Stimulated activated CD8-positive, alpha-beta memory T cell treated with anti-CD3 and anti-CD28 coated beads, Interleukin-4, amount 100 ng/mL, for 4 hours (primary cell): ENCODE measurements around the gene ADORA1.

Experiments
- DNase-seq, 2 donors: peaks; one replicate each; pipeline ENCODE4 v3.0.0-alpha.2; 2020; ENCODE audit warnings: low read depth in 2 of 2, low spot score in 1 of 2

Gene ADORA1

DNA sequence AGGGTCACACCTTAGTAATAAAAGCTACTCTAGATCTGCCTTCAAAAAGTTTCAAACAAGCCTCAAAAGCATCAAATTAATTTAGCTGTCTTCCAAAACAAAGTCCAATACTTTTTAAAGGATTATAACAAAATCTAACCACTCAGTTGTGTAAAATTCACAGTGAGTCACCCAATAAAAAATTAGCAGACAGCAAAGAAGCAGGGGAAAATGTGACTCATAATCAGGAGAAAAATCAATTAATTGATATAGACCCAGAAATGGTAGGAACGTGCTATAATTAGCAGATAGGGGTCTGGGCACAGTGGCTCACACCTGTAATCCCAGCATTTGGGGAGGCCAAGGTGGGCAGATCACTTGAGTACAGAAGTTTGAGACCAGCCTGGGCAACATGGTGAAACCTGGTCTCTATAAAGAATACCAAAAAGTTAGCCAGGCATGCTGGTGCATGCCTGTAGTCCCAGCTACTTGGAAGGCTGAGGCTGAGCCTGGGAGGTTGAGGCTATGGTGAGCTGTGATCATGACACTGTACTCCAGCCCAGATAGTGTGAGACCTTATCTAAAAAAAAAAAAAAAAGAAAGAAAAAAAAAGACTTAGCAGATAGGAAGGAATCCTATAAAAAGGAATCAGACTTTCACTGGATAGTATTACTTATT lies 33.6 kb upstream of the ADORA1 start:
- no peak for DNase-seq

DNA sequence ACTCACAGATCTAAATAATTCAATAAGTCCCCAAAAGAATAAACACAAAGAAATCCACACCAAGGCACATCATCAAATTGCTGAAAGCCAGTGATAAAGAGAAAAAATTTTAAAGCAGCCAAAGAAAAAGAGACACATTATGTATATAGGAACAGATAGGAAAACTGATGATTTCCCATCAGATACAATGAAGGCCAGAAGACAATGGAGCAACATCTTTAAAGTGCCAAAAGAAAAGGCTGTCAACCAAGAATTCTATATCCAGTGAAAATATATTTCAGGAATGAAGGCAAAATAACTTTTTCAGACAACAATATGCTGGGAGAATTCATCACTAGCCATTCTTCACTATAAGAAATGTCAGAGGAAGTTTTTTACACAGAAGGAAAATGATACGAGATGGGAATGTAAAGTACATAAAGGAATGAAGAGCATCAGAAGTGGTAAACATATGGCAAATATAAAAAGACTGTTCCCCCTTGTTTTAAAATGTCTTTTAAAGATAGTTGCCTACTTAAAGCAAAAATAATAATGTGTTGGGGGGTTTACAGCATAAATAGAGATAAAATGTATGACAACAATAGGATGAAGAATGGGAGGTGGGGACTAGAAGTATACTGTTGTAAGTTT lies 32.4 kb upstream of the ADORA1 start:
- DNase-seq, result no peak

DNA sequence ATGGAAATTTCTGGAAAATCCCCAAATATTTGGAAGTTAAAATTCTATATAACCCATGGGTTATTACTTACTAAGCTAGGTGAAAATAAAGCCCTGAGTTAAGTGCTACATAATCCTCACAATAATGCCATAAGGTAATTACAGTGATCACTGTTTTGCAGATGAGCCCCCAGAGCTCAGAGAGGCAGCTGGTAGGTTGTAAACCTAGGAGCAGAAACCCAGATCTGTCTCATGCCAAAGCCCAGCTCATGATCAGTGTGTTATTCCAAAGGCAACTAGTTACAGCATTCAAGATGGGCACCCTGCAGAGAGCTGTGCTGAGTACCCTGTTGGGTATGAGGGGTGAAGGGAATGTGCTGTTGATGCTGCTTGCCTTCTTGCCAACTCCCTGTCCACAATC lies 31.0 kb upstream of the ADORA1 start:
- DNase-seq, result no peak

DNA sequence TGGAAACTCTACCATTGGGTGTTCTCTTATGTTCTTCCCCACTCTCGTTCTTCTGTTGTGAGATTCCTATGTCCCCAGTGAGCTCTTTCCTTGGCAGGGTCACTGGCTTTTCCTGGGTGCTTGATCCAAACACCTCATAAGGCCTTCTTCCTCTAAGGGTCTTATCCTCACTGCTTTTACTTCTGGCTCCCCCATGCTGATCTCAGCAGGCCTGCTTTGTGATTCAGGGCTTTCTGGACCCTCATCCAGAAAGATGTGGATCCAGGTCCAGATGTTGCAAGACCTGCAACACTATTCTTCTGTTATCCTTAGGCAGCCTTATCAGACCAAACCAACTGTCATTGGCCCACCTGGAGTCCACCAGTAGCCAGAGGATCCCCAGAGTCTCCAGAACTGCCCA lies 30.5 kb upstream of the ADORA1 start:
- no peak for DNase-seq

DNA sequence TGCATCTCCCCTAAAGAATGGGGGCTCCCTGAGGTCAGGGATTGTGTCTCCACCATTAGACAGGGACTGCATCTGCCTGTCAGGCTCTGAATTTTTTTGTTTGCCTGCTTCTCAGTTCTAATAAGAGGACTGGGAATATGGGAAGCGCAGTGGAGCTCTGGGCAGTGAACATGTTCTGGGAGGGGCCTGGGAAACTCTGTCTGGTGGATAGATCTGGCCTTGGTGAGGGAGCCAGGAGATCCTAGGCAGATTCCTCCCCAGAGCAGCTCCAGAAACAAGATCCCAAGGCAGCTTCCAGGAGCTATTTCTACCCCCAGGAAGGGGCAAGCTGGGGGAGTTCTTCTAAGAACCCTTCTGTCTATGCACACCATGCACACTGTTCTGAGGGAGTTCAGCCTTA lies 29.1 kb upstream of the ADORA1 start:
- no peak for DNase-seq

DNA sequence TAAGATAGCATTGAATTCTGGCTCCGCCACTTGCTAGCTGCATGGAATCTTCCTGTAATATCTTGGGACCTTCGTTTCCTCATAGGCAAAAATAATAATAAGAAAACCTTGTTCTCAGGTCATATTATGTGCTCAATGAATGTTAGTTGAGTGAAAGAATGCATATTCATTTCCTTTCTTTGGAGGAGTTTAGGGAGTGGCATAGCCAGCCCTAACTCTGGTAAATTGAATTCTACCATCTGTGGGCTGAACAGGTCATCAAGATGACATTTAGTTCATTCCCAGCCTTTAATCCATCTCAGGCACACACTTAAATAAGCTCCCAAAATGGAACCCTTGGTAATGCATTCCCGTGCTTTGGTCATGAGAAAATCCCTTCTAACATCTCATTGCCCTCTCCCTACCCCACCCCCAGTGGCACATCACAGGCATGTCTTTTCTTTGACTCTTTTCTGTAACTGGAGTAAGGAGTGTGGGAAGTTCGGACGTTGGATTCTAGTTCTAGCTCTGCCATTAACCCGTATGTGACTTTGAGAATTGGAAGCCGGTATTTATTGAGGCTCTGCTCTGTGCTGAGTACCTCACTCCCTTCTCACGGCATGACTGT lies 28.5 kb upstream of the ADORA1 start:
- no peak for DNase-seq

DNA sequence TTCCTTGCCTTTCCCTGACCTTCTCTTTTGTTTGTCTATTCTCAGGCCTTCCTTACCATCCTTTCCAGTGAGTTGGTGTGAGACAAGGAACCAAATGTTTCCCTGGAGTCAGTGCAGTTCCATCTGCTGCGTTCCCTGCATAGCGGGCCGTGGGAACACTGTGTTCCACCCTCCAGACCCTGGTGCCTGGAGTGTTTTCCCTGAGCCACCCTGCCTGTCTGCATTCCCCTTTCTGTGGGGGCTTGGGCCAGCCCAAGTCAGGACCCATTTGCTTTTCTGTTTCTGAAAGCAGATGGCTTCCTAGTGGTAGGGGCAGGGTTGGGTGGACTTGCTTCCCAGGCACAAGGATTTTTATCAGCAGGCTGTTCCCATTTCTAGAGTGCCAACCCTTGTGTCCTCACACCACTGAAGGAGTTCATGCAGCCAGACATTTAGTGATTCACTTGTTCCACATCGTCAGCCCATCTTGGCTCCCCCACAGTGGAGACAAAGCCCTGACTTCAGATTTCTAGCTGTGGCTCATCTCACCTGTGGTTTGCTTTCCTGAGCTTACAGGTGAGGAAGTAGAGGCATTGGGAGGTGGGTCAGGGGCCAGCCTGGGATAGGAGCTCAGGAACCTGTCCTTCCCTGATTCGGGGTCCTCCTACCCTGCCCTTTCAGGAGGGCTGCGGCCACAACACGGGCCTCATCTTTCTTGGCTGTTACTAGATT lies 27.6 kb upstream of the ADORA1 start:
- DNase-seq, result no peak

DNA sequence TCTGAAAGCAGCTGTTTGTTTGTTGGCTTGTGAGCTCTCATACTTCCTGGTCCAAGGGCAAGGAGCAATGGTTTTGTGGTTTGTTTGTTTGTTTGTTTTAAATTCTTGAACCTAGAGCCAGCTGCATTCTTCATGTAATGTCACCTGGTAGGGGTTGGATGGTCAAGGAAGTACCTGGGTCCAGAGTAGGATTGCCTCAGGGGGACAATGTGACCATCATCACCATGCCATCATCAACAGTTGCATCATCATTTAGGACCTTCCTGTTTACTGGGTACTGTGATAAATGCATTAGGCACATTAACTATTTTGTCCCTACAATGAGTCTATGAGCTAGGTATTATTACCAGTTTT lies 27.0 kb upstream of the ADORA1 start:
- no peak for DNase-seq

- DNase-seq, result no peak
Observed at GRCh38 chr1:203101813-203102634, 25.5 kb upstream of the ADORA1 start.

DNA sequence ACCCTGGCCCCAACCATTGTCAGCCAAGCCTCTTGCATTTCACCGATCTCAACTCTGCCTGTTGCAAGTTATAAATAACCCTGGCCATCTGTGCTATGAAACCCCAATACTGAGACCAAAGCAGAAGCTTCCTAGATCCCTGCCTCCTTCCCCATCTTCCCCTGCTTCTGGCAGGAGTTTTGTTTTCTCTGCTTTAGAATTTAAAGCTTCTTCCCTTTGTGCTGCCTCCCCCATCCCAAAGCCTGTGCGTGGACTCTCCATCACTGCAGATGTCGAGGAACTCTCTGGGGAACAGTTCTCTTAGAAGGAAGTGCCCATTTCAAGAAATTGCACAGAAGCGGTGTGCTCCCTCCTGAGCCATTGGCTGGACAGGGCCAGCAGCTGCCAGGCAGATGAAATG lies 24.3 kb upstream of the ADORA1 start:
- DNase-seq, result no peak

GRCh38 chr1:203103829-203104495 lies 23.6 kb upstream of the ADORA1 start:
- DNase-seq, result no peak

DNA sequence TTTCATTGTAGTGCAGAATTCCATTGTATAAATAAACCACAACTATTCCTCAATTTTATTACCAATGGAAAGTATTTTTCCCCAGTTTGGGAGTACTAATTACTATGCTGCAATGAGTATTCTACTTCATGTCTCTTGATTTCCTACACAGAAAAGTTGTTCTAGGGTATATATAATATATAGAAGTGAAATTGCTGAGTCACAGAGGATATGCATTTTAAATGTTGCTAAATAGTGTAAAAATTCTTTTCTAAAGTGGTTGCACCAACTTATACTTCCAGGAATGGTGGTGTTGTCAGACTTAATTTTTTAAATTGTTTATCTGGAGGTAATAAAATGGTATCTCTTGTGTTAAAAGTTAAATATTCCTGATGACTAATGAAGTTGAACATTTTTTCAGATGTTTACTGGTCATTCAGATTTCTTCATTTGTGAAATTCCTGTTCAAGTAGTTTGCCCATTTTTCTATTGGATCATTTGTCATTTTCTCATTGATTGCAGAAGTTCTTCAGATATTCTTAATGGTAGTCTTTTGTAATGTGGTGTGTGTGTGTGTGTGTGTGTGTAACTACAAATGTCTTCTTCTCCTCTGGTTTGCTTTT lies 22.6 kb upstream of the ADORA1 start:
- no peak for DNase-seq

- no peak for DNase-seq
Observed at GRCh38 chr1:203112475-203112874, 15.1 kb upstream of the ADORA1 start.

GRCh38 chr1:203113308-203113707 lies 14.2 kb upstream of the ADORA1 start:
- DNase-seq, result no peak

DNA sequence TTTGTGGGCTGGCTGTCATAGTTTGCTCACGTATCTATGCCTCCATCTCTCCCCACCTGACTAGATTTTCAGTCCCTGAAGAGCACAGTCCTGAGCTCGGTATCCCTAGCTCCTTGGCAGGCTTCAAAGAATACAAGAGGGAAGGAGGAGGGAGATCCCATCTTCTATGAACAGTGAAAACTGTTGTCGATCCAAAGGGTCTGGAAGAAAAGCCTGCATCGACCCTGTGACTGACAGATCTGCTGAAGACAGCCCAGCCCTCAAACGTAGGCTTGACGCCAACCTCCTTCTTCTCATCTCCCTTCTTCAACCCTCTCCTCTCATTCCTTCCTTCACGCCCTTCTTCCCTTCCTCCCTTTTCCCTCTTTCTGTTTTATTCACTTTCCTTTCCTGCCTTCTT lies 13.3 kb upstream of the ADORA1 start:
- DNase-seq, result no peak

DNA sequence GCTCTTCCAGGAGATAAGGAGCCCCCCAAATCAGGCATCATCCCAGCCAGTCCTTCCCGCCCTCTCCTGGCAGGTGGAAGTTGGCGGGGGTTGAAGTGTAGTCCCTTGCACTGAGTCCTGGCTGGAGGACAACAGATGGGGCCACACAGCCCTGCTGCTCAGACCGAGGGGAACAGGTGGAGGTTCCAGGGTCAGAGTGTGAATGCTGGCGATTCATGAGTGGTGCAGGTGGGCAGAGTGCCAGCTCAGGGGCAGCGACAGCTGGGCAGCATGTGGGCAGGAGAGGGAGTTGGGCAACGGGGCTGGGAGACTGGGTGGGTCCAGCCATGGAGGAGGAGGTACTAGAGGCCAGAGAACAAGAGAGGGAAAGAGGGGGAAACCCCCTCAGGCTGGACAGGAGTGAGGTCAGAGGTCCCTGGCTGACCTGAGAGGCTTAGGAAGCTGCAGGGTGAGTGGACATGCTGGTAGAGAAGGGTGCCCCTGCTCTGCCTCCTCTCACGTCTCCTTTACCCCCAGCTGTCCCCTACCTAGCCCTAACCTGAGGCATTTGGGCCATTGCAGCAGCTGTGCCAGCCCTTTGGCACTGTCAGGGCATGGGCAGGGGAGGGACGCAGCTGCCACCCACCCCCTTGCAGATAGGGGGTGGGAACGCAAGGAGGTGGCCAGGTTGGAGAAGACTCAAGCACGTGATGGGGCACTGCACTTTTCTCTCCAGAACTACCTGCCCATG lies 11.3 kb upstream of the ADORA1 start:
- no peak for DNase-seq

DNA sequence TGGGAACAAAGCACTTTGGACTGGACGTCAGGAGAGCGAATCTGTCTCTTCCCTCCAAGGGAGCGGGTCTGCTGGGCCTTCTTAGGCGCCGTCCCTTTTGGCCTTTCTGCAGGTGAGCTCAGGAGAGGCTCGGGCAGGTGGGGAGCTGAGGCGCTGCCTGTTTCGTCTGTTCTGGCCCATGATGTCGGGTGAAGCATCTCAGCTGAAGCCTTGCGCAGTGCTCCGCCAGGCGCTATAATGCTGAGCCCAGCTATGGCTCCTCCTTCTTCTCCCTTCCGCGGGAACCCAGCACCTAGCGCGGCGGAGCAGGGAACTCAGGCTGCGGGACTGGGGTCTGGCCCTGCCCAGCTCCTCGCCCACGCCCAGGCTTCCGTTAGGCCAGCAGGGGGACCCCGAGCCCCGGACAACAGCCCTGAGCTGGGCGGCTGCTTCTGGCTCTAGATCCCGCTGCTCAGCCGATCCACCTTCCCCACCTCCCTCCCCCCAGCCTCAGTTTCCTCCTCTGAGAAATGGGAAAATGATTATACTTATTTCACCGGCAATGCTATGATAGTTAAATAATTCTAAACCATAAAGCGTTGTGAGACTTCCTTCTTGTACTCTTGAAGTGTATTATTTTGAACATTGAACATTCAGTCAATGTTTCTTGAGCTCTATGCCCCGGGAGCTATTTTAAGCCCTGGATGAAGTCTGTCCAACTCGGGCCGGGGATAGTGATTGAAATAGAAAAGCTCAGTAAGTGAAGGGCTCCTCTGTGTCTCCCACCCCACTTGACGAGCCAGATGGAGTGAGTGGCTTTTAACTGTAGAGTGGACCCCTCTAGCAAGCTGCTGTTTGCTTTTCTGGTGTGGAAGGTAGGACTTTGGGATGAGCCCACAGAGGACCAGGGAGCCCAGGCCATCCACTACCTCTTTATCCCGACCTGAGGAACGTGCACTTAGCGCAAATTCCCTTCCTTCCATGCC lies 9.6 kb upstream of the ADORA1 start:
- DNase-seq, result no peak

- DNase-seq, result no peak
Observed at GRCh38 chr1:203120325-203121153, 7.0 kb upstream of the ADORA1 start.
